Ovary (tissue), 9 donors: ENCODE measurements around the gene TBX4. TPM values are rescaled to one million over a fixed set of nuclear protein-coding genes. Genes with fewer than 3 reads are reported as not detected.
A peak's percentile ranks its signal among the peaks of the same experiment; 100 is the strongest.

Experiments used
- DNase-seq, 5 donors: peaks; one replicate each; pipeline ENCODE4 v3.0.0-alpha.2; 2019 to 2020
- H3K27ac ChIP-seq, 2 donors: fragments of 200-600 bp; one replicate each; pipeline versions ENCODE4 v1.5.1 to v1.8.0; 2019 to 2022
- H3K27me3 ChIP-seq: fragments of 200-600 bp; one replicate; pipeline ENCODE4 v1.8.0; 2022
- H3K36me3 ChIP-seq: fragments of 200-600 bp; sonication (generic); one replicate; pipeline ENCODE4 v1.5.1; 2019
- H3K4me1 ChIP-seq: one replicate; pipeline ENCODE4 v1.8.1; 2013; ENCODE audit warnings: mild to moderate bottlenecking, moderate library complexity; ENCODE audit not compliant: insufficient read depth
- H3K4me3 ChIP-seq: fragments of 200-600 bp; sonication (generic); one replicate; pipeline ENCODE4 v1.5.1; 2017
- H3K9me3 ChIP-seq, 2 donors: fragments of 200-600 bp in 1 of 2; sonication (generic) in 1 of 2; one replicate each; pipeline versions ENCODE4 v1.5.1 to v1.8.1; 2013 to 2019; ENCODE audit warnings: mild to moderate bottlenecking in 1 of 2, moderate library complexity in 1 of 2
- EP300 ChIP-seq: sonication (generic); formaldehyde crosslinking; IDR thresholded peaks from one replicate; pipeline ENCODE4 v1.6.1; 2017; ENCODE audit warnings: antibody characterized with exemption
- POLR2A ChIP-seq: fragments of 450-650 bp; IDR thresholded peaks from one replicate; pipeline ENCODE4 v1.6.1; 2017; ENCODE audit warnings: antibody characterized with exemption, mild to moderate bottlenecking, moderate library complexity
- WGBS, 3 donors: extraction: QIAGEN DNeasy Blood & Tissue Kit in 1 of 3; methylation state at CpG; one replicate each; pipeline versions ENCODE4 v1.1.5 to v1.1.7; 2013 to 2017; 5-methylcytosine and 5-hydroxymethylcytosine counted together
- intact Hi-C, 4 donors: fragments of 100-400 bp; cut with DNase I; formaldehyde crosslinking; loops; one replicate each; pipeline versions ENCODE4 v1.11.0 to v1.15.1; 2022 to 2023
- polyA plus RNA-seq, 2 donors: library from polyadenylated mRNA; stranded (reverse); fragments of 200-250 nt in 1 of 2; fragments of 350-450 nt in 1 of 2; fragmentation: Illumina TruSeq in 1 of 2; extraction: RNeasy Lipid Tissue Mini Kit (QIAGEN cat#74804) in 1 of 2; gene quantifications; one replicate each; pipeline ENCODE4 v1.2.3, GENCODE V29; 2013 to 2014
- total RNA-seq, 7 donors: library from RNA; depleted of rRNA in 2 of 7; stranded (reverse); fragments of >200 nt in 2 of 7; fragmentation: NEBNext Ultra II Directional in 3 of 7; extraction: Animal tissue kit (Norgen Biotek cat#: 25700) in 3 of 7; gene quantifications; one replicate each; pipeline versions ENCODE4 v1.1.0 to v1.2.4, GENCODE V29; 2016 to 2023
- TF ChIP-seq, protein P1 (sequence below), 3 donors: fragments of 450-650 bp in 2 of 3; fragments of 200-600 bp in 1 of 3; IDR thresholded peaks; one replicate each; pipeline versions ENCODE4 v1.5.1 to v1.8.0; 2016 to 2022; ENCODE audit warnings: antibody characterized with exemption in 3 of 3, mild to moderate bottlenecking in 1 of 3
- donor health status: DM: no; HTN: no; CAD: no; lungs with moderate emphysema.
- donor health status: DM: no; HTN: no; CAD: no.
- donor health status: Bipolar disorder and iron deficiency.
- donor health status: DM: yes; HTN: yes; CAD: no.
- donor health status: DM: no; HTN: no; CAD: no.
- donor health status: DM: yes; HTN: yes; CAD: no.

TBX4 gene
- total and polyA plus RNA-seq, 9 donors: 0.18 TPM; not detected in 8

DNA sequence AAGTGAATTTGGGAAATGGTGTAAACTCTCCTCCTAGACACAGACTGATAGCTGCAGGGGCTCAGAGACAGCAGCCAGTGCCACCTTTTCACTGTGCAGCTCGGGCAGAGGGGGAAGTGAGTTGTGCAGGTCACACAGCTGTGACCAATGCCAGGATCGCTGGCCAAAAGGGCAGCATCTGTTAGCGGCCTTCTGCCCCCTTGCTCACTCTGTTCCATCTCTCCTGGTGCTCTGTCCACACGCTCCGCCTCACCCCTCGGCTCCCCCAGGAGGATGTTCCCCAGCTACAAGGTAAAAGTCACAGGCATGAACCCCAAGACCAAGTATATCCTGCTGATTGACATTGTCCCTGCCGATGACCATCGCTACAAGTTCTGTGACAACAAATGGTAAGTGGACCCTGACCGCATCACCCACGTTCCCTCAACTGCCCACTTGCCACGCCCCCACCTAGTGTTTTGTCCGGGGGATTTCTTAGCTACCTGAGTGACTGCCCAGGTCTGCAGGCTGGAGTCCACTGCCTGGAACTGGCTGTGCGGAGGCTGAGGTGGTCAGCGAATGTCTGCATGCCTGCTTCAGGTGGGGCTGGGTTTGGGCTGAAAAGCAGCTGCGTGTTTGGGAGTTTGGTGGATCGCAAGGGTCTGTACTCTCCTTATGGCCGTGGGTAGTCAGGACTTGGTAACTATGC is 13.5 kb downstream of the TBX4 start:
- no peaks in the 10 kb centered on the region for H3K9me3 ChIP-seq
- H3K4me1 ChIP-seq: no peaks in the 10 kb centered on the region
- peak in 1 of 5 donors; percentile 15 for DNase-seq
- H3K27me3 ChIP-seq: no peaks in the 10 kb centered on the region
- H3K27ac ChIP-seq: no peak overlapping the region
- no peak overlapping the region for H3K4me3 ChIP-seq
- TF ChIP-seq POLR2A (no peak), EP300 (no peak)
- TF ChIP-seq, protein P1, sequence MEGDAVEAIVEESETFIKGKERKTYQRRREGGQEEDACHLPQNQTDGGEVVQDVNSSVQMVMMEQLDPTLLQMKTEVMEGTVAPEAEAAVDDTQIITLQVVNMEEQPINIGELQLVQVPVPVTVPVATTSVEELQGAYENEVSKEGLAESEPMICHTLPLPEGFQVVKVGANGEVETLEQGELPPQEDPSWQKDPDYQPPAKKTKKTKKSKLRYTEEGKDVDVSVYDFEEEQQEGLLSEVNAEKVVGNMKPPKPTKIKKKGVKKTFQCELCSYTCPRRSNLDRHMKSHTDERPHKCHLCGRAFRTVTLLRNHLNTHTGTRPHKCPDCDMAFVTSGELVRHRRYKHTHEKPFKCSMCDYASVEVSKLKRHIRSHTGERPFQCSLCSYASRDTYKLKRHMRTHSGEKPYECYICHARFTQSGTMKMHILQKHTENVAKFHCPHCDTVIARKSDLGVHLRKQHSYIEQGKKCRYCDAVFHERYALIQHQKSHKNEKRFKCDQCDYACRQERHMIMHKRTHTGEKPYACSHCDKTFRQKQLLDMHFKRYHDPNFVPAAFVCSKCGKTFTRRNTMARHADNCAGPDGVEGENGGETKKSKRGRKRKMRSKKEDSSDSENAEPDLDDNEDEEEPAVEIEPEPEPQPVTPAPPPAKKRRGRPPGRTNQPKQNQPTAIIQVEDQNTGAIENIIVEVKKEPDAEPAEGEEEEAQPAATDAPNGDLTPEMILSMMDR (IDR thresholded peaks at IDR 0.05): no peak
- no peaks in the 10 kb centered on the region for H3K36me3 ChIP-seq
- intact Hi-C loops: no loop called here
- WGBS, 3 donors: 72 to 80% (median 75%) methylated on average over 17 of the region's 17 CpGs

DNA sequence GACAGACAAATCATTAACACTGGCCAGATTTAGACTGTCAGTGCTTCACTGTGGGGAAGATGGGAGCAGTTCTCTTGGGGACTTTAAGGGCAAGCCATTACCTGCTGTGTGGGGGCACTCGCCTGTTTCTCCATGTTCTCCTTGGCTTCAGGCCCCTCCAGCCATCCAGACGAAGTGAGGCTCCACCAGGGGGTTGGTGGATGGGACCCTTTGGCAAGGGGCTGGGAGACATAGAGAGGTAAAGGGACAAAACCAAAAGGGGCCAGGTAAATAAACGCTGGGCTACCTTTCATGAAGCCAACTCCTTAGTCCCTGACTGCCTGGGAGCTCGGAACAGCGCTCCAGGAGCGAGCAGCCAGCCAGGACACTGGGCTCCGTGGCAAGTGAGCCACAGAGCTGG is 14.0 kb downstream of the TBX4 start:
- H3K27me3 ChIP-seq: no peaks in the 10 kb centered on the region
- intact Hi-C loops: no loop called here
- no peaks in the 10 kb centered on the region for H3K4me1 ChIP-seq
- no peaks in the 10 kb centered on the region for H3K36me3 ChIP-seq
- no peak overlapping the region for H3K27ac ChIP-seq
- H3K4me3 ChIP-seq: no peak overlapping the region
- no peak for DNase-seq
- TF ChIP-seq POLR2A: no peak
- TF ChIP-seq, protein P1 (IDR thresholded peaks at IDR 0.05): no peak
- TF ChIP-seq EP300: no peak
- H3K9me3 ChIP-seq: no peaks in the 10 kb centered on the region
- 75 to 88% (median 85%) methylated on average over 7 of the region's 7 CpGs for WGBS, 3 donors

DNA sequence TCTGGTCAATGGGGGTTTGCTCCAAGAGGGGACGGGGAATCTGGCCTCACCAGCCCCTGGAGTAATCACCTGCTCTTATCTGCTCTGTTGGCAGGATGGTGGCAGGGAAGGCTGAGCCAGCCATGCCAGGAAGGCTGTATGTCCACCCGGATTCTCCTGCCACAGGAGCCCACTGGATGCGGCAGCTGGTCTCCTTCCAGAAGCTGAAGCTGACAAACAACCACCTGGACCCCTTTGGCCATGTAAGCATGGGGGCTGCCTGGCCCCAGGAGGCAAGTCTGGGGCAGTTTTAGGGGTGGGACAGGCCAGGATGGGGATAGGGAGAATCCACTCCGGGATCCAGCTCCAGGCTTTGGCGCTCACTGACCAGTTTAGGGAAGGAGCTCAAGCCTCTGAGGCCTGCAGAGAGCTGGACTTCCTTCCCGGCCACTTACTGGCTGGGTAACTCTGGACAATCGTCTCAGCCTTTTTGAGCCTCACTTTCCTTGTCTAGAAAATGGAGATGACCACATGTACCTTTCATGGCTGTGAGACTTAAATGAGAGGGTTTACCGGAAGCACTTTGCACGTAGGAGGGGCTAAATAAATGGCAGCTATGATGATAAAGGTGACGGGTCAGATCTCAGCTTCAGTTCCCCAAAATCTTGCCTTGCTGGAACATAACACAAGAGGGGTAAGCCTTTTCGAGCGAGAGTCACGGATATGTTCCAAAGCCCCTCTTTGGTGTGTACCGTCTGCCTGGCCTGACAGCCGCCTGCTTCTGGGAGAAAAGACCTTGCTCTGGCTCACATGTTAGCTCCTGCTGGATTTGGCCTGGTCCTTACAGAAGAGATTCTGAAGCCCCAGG is 15.4 kb downstream of the TBX4 start:
- WGBS, 3 donors: 59 to 66% (median 62%) methylated on average over 15 of the region's 15 CpGs
- Histone ChIP-seq H3K36me3 (no peaks in the 10 kb centered on the region), H3K4me3 (no peak overlapping the region), H3K27ac (no peak overlapping the region), H3K4me1 (no peaks in the 10 kb centered on the region), H3K27me3 (no peaks in the 10 kb centered on the region), H3K9me3 (no peaks in the 10 kb centered on the region)
- no peak for TF ChIP-seq EP300
- TF ChIP-seq, protein P1 (IDR thresholded peaks at IDR 0.05): no peak
- TF ChIP-seq POLR2A: no peak
- intact Hi-C loops: no loop called here
- peak in 1 of 5 donors; percentile 22 for DNase-seq

DNA sequence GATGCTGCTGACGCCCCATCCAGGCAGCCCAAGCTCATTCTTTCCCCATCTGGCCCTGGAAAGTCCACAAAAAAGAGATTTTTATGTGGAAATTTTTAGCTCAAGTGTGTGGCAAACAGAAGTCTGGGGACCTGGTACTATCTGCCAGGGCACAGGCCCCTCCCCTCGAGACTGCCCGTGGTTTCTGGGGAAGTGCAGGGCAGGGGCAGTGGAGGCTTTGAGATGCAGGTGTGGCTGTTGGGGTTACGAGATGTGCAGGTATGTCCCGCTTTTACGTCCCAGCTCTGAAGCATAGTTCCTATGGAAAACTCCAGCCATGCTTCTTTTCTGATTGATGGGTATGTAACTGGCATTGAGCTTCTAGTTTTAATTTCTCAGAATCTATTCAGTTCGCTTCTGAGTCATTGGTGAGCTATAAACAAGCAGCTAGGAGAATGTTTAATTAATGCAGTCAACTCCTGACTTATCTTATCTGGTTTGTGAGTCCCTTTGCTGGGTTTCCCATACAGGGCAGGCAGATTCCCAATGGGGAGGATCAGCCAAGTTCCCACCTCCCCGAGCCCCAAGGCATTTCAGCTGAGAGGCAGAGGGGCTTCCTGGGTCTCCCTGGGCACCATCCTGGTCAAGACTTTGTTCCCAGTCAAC is 16.2 kb downstream of the TBX4 start:
- H3K4me1 ChIP-seq: no peaks in the 10 kb centered on the region
- H3K27ac ChIP-seq: no peak overlapping the region
- TF ChIP-seq, protein P1 (IDR thresholded peaks at IDR 0.05): no peak
- TF ChIP-seq POLR2A (no peak), EP300 (no peak)
- intact Hi-C loops: no loop called here
- no peaks in the 10 kb centered on the region for H3K27me3 ChIP-seq
- no peaks in the 10 kb centered on the region for H3K36me3 ChIP-seq
- DNase-seq: no peak
- 77 to 86% (median 83%) methylated on average over 8 of the region's 8 CpGs for WGBS, 3 donors
- no peak overlapping the region for H3K4me3 ChIP-seq
- H3K9me3 ChIP-seq: no peaks in the 10 kb centered on the region
